K562 (cell line): ENCODE data around the gene GLIPR2. TPM values are rescaled to one million over a fixed set of nuclear protein-coding genes. Genes with fewer than 3 reads are reported as not detected.

Experiments used
- ATAC-seq: fragments of 200-7000 bp; cut with Tn5 transposase; 3 replicates; pipeline ENCODE4 v1.9.1; 2020; ENCODE audit warnings: moderate library complexity
- BruUV-seq: library from RNA; stranded (reverse); fragments of 400-500 nt; replicated peaks from 2 replicates; lab custom pipeline; 2021; lab: Mats Ljungman, UMichigan
- CTCF ChIA-PET: fragments of 300-600 bp; formaldehyde crosslinking; extraction: SDS; loops from one replicate; lab custom pipeline; 2021; ENCODE audit warnings: low intra/inter-chr PET ratio; lab: Yijun Ruan, JAX
- POLR2A ChIA-PET: fragments of 300-600, 350-650 bp; sonication (Branson Sonifier 250); formaldehyde crosslinking; extraction: SDS; loops from one replicate; lab custom pipeline; 2021; ENCODE audit warnings: antibody characterized with exemption, inconsistent platforms; lab: Yijun Ruan, JAX
- DNase-seq, 4 experiments: peaks; one replicate each; pipeline versions ENCODE4 v3.0.0 to v3.0.0-alpha.2; 2011 to 2018; ENCODE audit warnings: low spot score in 3 of 4, mixed read lengths in 3 of 4; ENCODE audit errors: extremely low read depth in 1 of 4
- FAIRE-seq: peaks from 2 replicates; lab custom pipeline; 2011; peaks lifted over from hg19 to GRCh38; lab: Jason Lieb, UNC
- H2AFZ ChIP-seq: 2 replicates; pipeline ENCODE4 v1.6.0; 2011; ENCODE audit warnings: low read depth, low read length, control low read depth, inconsistent platforms
- H3K27ac ChIP-seq: fragments of 200-600 bp; 3 replicates; pipeline ENCODE4 v1.8.0; 2011; ENCODE audit warnings: low read depth, mild to moderate bottlenecking, control low read depth, inconsistent platforms, low read length, moderate library complexity, mixed read lengths; ENCODE audit errors: extremely low read depth
- H3K27me3 ChIP-seq, 2 experiments: fragments of 300-600 bp in 1 of 2; 2 replicates in 1 of 2; 3 replicates in 1 of 2; pipeline versions ENCODE4 v1.6.0 to v1.8.0; 2011; ENCODE audit warnings: inconsistent platforms in 2 of 2, low read length in 2 of 2, mild to moderate bottlenecking in 1 of 2, mixed read lengths in 1 of 2, moderate library complexity in 1 of 2; ENCODE audit not compliant: control insufficient read depth in 2 of 2, insufficient read depth in 2 of 2
- H3K36me3 ChIP-seq: fragments of 300-600 bp; 3 replicates; pipeline ENCODE4 v1.8.0; 2011; ENCODE audit warnings: mild to moderate bottlenecking, low read length, inconsistent platforms; ENCODE audit not compliant: control insufficient read depth, insufficient read depth
- H3K4me1 ChIP-seq, 2 experiments: fragments of 200-600 bp in 1 of 2; replicated peaks in 1 of 2; 2 replicates in 1 of 2; 3 replicates in 1 of 2; pipeline versions ENCODE4 v1.5.1 to v1.8.0; 2011; ENCODE audit warnings: inconsistent platforms in 2 of 2, low read length in 2 of 2, mild to moderate bottlenecking in 1 of 2, mixed read lengths in 1 of 2, moderate library complexity in 1 of 2; ENCODE audit not compliant: control insufficient read depth in 2 of 2, insufficient read depth in 2 of 2
- H3K4me2 ChIP-seq: 2 replicates; pipeline ENCODE4 v1.6.1; 2011; ENCODE audit warnings: low read length, control low read depth, inconsistent platforms, mixed read lengths; ENCODE audit not compliant: insufficient read depth
- H3K4me3 ChIP-seq: fragments of 200-600 bp; sonication (generic), shearing (Covaris generic); 2 replicates; pipeline ENCODE4 v1.5.1; 2016; ENCODE audit warnings: control low read depth, inconsistent platforms
- H3K79me2 ChIP-seq: fragments of 200-600 bp; 3 replicates; pipeline ENCODE4 v1.8.0; 2011; ENCODE audit warnings: low read length, inconsistent platforms; ENCODE audit not compliant: control insufficient read depth, insufficient read depth
- H3K9ac ChIP-seq, 2 experiments: 2 replicates each; pipeline versions ENCODE4 v1.6.0 to v1.6.1; 2011; ENCODE audit warnings: low read depth in 2 of 2, low read length in 2 of 2, control low read depth in 1 of 2, inconsistent platforms in 1 of 2, mild to moderate bottlenecking in 1 of 2, mixed read lengths in 1 of 2; ENCODE audit not compliant: insufficient read depth in 1 of 2
- H3K9me1 ChIP-seq: one replicate; pipeline ENCODE4 v1.6.0; 2011; ENCODE audit warnings: inconsistent platforms, mild to moderate bottlenecking, low read length, moderate library complexity; ENCODE audit not compliant: control insufficient read depth, insufficient read depth
- H3K9me3 ChIP-seq: replicated peaks from 2 replicates; pipeline ENCODE4 v1.5.1; 2011; ENCODE audit warnings: low read depth, low read length, inconsistent platforms; ENCODE audit not compliant: control insufficient read depth, insufficient read depth
- H4K20me1 ChIP-seq: replicated peaks from 2 replicates; pipeline ENCODE4 v1.6.1; 2011; ENCODE audit warnings: low read length, inconsistent platforms, mixed read lengths; ENCODE audit not compliant: control insufficient read depth, insufficient read depth
- MCM7 ChIP-seq, 2 experiments: fragments of 450-650 bp; IDR thresholded peaks; 2 replicates each; pipeline ENCODE4 v1.6.1; 2016 to 2018
- MEIS2 ChIP-seq: fragments of 450-650 bp; IDR thresholded peaks from 2 replicates; pipeline ENCODE4 v1.6.1; 2014; ENCODE audit warnings: mild to moderate bottlenecking; ENCODE audit not compliant: partially characterized antibody
- MXD1 ChIP-seq: fragments of 250-450 bp; sonication (Bioruptor Pico); IDR thresholded peaks from 2 replicates; pipeline ENCODE4 v1.8.0; 2021; ENCODE audit warnings: borderline replicate concordance, mild to moderate bottlenecking, moderate library complexity; ENCODE audit not compliant: poor library complexity, severe bottlenecking
- PBX2 ChIP-seq, 2 experiments: IDR thresholded peaks in 1 of 2; conservative IDR thresholded peaks in 1 of 2; 2 replicates each; pipeline ENCODE4 v1.6.1; 2016; ENCODE audit warnings: low read depth in 2 of 2, mild to moderate bottlenecking in 1 of 2, missing compliant biosample characterization in 1 of 2, missing genetic modification characterization in 1 of 2, moderate library complexity in 1 of 2
- PKNOX1 ChIP-seq: fragments of 450-650 bp; IDR thresholded peaks from 2 replicates; pipeline ENCODE4 v1.6.1; 2016
- TCF3 ChIP-seq: sonication (generic); formaldehyde crosslinking; IDR thresholded peaks from 2 replicates; pipeline ENCODE4 v1.4.0; 2020; ENCODE audit warnings: mild to moderate bottlenecking, missing genetic modification reagents
- TGIF2 ChIP-seq: sonication (generic); formaldehyde crosslinking; IDR thresholded peaks from 2 replicates; pipeline ENCODE4 v1.8.1; 2022; ENCODE audit warnings: mild to moderate bottlenecking, missing genetic modification reagents, moderate library complexity
- WGBS: fragments of 100-300 bp; shearing (Covaris generic); methylation state at CpG from one replicate; pipeline ENCODE4 v1.1.6; 2016; ENCODE audit warnings: low coverage, mixed read lengths; ENCODE audit not compliant: insufficient coverage; ENCODE audit errors: missing lambda C conversion rate; 5-methylcytosine and 5-hydroxymethylcytosine counted together
- in situ Hi-C: fragments of 300-500 bp; cut with MboI; formaldehyde crosslinking; loops from 4 replicates; pipeline ENCODE4 v1.15.0; 2018; ENCODE audit warnings: inconsistent platforms, mixed read lengths
- intact Hi-C: fragments of 100-400 bp; cut with micrococcal nuclease; formaldehyde crosslinking; loops from 2 replicates; pipeline ENCODE4 v1.14.2; 2022
- polyA plus RNA-seq, 8 experiments: library from polyadenylated mRNA; depleted of rRNA in 4 of 8; stranded (reverse) in 5 of 8; unstranded in 3 of 8; fragments of >200 nt; fragmentation: Nextera tagmentation in 2 of 8; fragmentation: Illumina TruSeq in 1 of 8; extraction: Ambion mirVana in 2 of 8; extraction: Trizol in 1 of 8; gene quantifications; 2 replicates each; pipeline versions ENCODE4 v1.2.1 to v1.2.3, GENCODE V29; 2011 to 2014; ENCODE audit warnings: inconsistent platforms in 1 of 8, missing spikeins in 1 of 8
- total RNA-seq, 7 experiments: library from RNA; depleted of rRNA in 6 of 7; stranded (reverse); fragments of >200 nt in 6 of 7; fragmentation: Illumina TruSeq in 2 of 7; extraction: Trizol in 2 of 7; gene quantifications; 2 replicates each; pipeline versions ENCODE4 v1.2.1 to v1.2.3, GENCODE V29; 2011 to 2021; ENCODE audit warnings: low replicate concordance in 1 of 7
- TF ChIP-seq, protein P1 (sequence below): fragments of 250-450 bp; sonication (Bioruptor Pico); IDR thresholded peaks from 2 replicates; pipeline ENCODE4 v1.5.0; 2021

GLIPR2 gene
- total and polyA plus RNA-seq, 9 of the 15 experiments (the other 6 are each of a cell fraction or from before 2014, with no cell fraction given) = 1.4 to 8.8 (median 2.9) TPM

DNA sequence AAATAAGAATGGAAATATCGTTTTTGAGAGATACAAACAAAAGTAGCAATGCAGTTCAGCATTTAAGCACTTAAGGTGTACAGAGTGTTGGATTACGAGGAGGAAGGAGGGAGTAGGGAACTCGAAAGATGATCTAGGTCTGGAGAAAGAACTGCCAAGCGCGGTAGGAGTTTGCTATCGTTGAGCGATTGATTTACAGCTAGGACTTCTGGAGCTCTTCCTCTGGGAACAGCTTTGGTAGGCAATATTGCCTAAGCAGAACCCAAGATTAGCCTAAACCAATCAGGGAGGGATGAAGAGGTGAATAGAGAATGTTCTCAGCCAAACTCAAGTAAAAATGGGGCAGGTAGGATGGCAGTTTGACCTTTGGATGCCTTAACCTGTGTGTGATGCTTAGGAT, 55.2 kb downstream of the GLIPR2 start:
- in situ Hi-C loops = no loop called here
- Histone ChIP-seq H3K4me2 (peak overlapping the region; percentile 87), H3K4me3 (peak overlapping the region; percentile 97), H3K27me3 (no peaks in the 10 kb centered on the region), H3K4me1 (peaks cover 3 to 12% of the 10 kb centered on the region in 2 experiments; a peak in 4 of 5 replicates), H3K27ac (peak overlapping the region; percentile 93), H3K9me3 (no peaks in the 10 kb centered on the region), H3K36me3 (peaks cover 28% of the 10 kb centered on the region; the same call in 2 of the 3 replicates), H2AFZ (no peak overlapping the region), H3K79me2 (peaks cover 50% of the 10 kb centered on the region)
- CTCF ChIA-PET = interaction anchor here (0.7 kb wide), 1 partner anchor 146 kb away, joined by 3 read pairs; no protein-coding TSS in a partner anchor
- WGBS = 0% methylated on average over 7 of the region's 7 CpGs
- no peak for ATAC-seq
- FAIRE-seq = no peak
- no TSS peak for BruUV-seq
- DNase-seq = no peak
- POLR2A ChIA-PET = interaction anchor here (0.7 to 2.8 kb wide), 9 partner anchors 9 to 25 kb away, joined by 3 to 13 read pairs (median 4); no protein-coding TSS in a partner anchor
- TF ChIP-seq MEIS2 (peak; percentile 77), MXD1 (CRISPR knock-in tag) (no peak), MCM7 (IDR thresholded peaks at IDR 0.05) (no peak), TCF3 (CRISPR knock-in tag) (no peak), TGIF2 (CRISPR knock-in tag) (no peak), PKNOX1 (peak; percentile 62), PBX2 (CRISPR knock-in tag; IDR thresholded peaks at IDR 0.05; ENCODE audit: low read depth) (no peak), PBX2 (tag; conservative IDR thresholded peaks at IDR 0.05; ENCODE audit: low read depth) (peak; percentile 70)
- TF ChIP-seq, protein P1, sequence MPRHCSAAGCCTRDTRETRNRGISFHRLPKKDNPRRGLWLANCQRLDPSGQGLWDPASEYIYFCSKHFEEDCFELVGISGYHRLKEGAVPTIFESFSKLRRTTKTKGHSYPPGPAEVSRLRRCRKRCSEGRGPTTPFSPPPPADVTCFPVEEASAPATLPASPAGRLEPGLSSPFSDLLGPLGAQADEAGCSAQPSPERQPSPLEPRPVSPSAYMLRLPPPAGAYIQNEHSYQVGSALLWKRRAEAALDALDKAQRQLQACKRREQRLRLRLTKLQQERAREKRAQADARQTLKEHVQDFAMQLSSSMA = no peak
- TF ChIP-seq, all 486 proteins: peak for 3
- Histone ChIP-seq H3K9ac (peak overlapping the region; percentile 96 to 100), H3K9me1 (no peaks in the 10 kb centered on the region), H4K20me1 (peaks cover 28% of the 10 kb centered on the region)
- intact Hi-C loops = no loop called here
